ENCODE data around the gene SPDYE6. TPM values are rescaled to one million over a fixed set of nuclear protein-coding genes. Genes with fewer than 3 reads are reported as not detected.
"Not testable (repeated sequence)": the region's sequence is repeated elsewhere in the genome, so short reads cannot be mapped to it uniquely, and the experiment has no call there.

Gene SPDYE6
- total RNA-seq, 1 donor from 2014 or later: not detected

DNA sequence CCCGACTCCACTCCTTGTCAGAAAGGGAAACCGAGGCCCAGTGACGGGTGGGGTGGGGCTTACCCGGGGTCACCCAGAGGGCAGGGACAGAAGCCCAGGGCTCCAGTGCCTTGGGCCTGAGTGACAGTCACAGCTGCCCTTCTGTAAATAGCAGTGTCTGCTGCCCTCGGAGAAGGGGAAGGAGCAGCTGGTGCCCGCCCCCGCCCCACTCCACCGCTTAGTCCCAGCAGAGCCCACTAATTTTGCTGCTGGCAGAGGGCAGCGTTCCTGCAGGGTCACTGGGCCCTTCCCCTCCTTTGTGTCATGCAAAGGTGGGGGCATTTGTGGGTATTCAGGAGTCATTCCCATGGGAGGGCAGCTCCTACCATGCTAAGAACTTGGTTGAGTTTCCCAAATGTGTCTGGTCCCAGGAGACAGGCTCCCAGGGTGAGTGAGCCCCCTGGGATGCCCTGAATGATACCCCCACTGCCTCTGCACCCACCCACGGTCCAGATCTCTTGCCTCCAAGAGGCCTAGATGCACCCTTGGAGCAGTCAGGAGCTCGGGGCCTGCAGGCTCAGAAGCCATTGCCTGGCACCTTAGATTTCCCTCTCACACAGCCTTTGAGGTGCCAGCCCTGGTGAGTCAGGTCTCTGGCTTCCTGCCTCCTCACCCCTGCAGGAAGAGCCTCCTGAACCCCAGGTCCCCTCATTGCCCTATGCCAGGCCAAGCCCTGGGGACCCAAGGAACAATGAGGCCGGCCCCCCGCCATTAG is 52.4 kb downstream of the SPDYE6 start:
- Histone ChIP-seq H3K9ac (ENCODE audit: low read depth in 1 of 3, low read length in 3 of 3) (peak overlapping the region; percentile 77 to 81 (median 81)), H3K4me3 (ENCODE audit: low read length in 3 of 3) (peak overlapping the region; percentile 6 to 48 (median 14)), H3K27me3 (ENCODE audit: control insufficient read depth in 3 of 3, insufficient read depth in 3 of 3, low read length in 3 of 3) (no peaks in the 10 kb centered on the region), H3K9me3 (ENCODE audit: control insufficient read depth in 3 of 3, low read length in 3 of 3) (no peaks in the 10 kb centered on the region), H3K27ac (ENCODE audit: low read depth, low read length) (peak overlapping the region; percentile 97), H3K36me3 (ENCODE audit: control insufficient read depth in 3 of 3, insufficient read depth in 3 of 3, low read length in 3 of 3) (peaks cover 5 to 9% (median 7%) of the 10 kb centered on the region in 3 donors), H3K4me1 (ENCODE audit: control insufficient read depth in 3 of 3, insufficient read depth in 3 of 3, low read length in 3 of 3) (peaks cover 45 to 78% (median 66%) of the 10 kb centered on the region in 3 donors)

DNA sequence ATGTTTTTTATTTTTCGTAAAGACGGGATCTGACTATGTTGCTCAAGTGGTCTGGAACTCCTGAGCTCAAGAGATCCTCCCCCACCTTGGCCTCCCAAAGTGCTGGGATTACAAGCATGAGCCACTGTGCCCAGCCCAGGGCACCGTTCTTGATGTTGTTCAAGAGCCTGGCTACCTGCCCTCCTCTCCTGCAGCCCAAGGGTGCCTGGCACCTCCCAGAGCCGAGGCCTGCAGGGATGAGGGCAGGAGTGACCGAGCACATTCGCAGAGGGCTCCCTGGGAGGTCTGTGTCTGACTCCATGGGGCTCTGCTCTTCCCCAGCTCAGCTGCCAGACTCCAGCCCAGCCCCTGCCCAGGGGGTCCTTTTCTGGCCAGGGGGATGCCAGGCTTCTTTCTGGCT is 54.2 kb downstream of the SPDYE6 start:
- Histone ChIP-seq H3K27me3 (ENCODE audit: control insufficient read depth in 3 of 3, insufficient read depth in 3 of 3, low read length in 3 of 3) (no peaks in the 10 kb centered on the region), H3K36me3 (ENCODE audit: control insufficient read depth in 3 of 3, insufficient read depth in 3 of 3, low read length in 3 of 3) (no peaks in the 10 kb centered on the region), H3K4me3 (ENCODE audit: low read length in 3 of 3) (peak overlapping the region in 2 of 3 donors; percentile 68 to 72), H3K27ac (ENCODE audit: low read depth, low read length) (peak overlapping the region; percentile 97), H3K9ac (ENCODE audit: low read depth in 1 of 3, low read length in 3 of 3) (peak overlapping the region; percentile 43 to 83 (median 74)), H3K4me1 (ENCODE audit: control insufficient read depth in 3 of 3, insufficient read depth in 3 of 3, low read length in 3 of 3) (peaks cover 43 to 70% (median 67%) of the 10 kb centered on the region in 3 donors), H3K9me3 (ENCODE audit: control insufficient read depth in 3 of 3, low read length in 3 of 3) (no peaks in the 10 kb centered on the region)

DNA sequence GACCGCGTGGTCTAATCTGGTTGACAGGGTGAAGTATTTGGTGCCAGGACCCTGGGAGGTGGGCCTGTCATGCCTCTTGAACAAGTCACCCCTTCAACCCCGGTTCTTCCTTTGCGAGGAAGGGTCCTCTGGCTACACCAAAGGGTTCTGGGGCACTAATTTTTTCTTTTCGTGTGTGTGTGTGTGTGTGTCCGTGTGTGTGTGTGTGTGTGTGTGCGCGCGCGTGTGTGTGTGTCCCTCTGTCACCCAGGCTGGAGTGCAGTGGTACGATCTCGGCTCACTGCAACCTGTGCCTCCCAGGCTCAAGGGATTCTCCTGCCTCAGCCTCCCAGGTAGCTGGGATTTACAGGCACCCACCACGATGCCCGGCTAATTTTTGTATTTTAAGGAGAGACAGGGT is 54.9 kb downstream of the SPDYE6 start:
- not testable (repeated sequence) for H3K9me3 ChIP-seq (ENCODE audit: control insufficient read depth in 3 of 3, low read length in 3 of 3); H3K36me3 ChIP-seq (ENCODE audit: control insufficient read depth in 3 of 3, insufficient read depth in 3 of 3, low read length in 3 of 3); H3K27me3 ChIP-seq (ENCODE audit: control insufficient read depth in 3 of 3, insufficient read depth in 3 of 3, low read length in 3 of 3)
- H3K4me3 ChIP-seq (ENCODE audit: low read length in 3 of 3): peak overlapping the region; percentile 41 to 72 (median 68)
- H3K9ac ChIP-seq (ENCODE audit: low read depth in 1 of 3, low read length in 3 of 3): peak overlapping the region; percentile 74 to 83 (median 80)
- peak overlapping the region; percentile 97 for H3K27ac ChIP-seq (ENCODE audit: low read depth, low read length)
- peaks cover 44 to 70% (median 65%) of the 10 kb centered on the region in 3 donors for H3K4me1 ChIP-seq (ENCODE audit: control insufficient read depth in 3 of 3, insufficient read depth in 3 of 3, low read length in 3 of 3)

GRCh38 chr7:102300643-102301221 is 55.5 kb downstream of the SPDYE6 start:
- peak overlapping the region in 2 of 3 donors; percentile 68 to 72 for H3K4me3 ChIP-seq (ENCODE audit: low read length in 3 of 3)
- peak overlapping the region; percentile 97 for H3K27ac ChIP-seq (ENCODE audit: low read depth, low read length)
- H3K4me1 ChIP-seq (ENCODE audit: control insufficient read depth in 3 of 3, insufficient read depth in 3 of 3, low read length in 3 of 3): peaks cover 48 to 71% (median 69%) of the 10 kb centered on the region in 3 donors
- H3K27me3 ChIP-seq (ENCODE audit: control insufficient read depth in 3 of 3, insufficient read depth in 3 of 3, low read length in 3 of 3): no peaks in the 10 kb centered on the region
- no peaks in the 10 kb centered on the region for H3K9me3 ChIP-seq (ENCODE audit: control insufficient read depth in 3 of 3, low read length in 3 of 3)
- peak overlapping the region in 2 of 3 donors; percentile 74 to 83 for H3K9ac ChIP-seq (ENCODE audit: low read depth in 1 of 3, low read length in 3 of 3)
- H3K36me3 ChIP-seq (ENCODE audit: control insufficient read depth in 3 of 3, insufficient read depth in 3 of 3, low read length in 3 of 3): no peaks in the 10 kb centered on the region

DNA sequence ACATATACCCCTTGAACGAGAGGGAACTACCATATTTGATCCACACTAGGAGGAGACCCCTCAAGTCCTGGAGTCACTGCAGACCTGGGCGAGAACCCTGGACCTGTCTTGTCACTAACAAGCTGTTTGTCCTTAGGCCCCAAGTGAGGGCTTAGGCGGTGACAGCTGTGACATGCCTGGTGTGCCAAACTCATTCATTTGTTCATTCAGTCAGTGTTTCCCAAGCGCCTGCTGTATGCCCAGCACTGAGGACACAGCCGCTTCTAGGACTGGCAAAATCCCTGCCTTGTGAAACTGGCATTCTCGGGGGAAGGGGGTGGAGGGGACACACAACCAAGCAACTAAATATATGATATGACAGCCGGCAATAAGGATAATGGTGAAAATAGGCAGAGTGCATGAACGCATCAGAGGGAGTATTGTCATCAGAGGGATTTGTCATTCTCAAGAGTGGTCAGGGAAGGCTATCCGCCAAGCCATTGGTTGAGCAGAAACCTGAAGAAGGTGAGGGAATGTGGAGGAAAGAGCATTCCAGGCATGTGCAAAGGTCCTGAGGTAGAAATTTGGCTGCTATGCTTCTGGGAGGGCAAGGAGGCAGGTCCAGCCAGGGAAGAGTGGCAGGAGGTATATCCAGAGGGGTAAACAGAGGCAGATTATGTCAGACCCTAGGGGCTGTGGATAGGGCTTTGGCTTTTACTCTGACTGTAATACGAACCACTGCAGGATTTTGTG is 58.6 kb downstream of the SPDYE6 start:
- no peaks in the 10 kb centered on the region for H3K36me3 ChIP-seq (ENCODE audit: control insufficient read depth in 3 of 3, insufficient read depth in 3 of 3, low read length in 3 of 3)
- H3K27ac ChIP-seq (ENCODE audit: low read depth, low read length): peak overlapping the region; percentile 84
- H3K9ac ChIP-seq (ENCODE audit: low read depth in 1 of 3, low read length in 3 of 3): no peak overlapping the region
- H3K4me3 ChIP-seq (ENCODE audit: low read length in 3 of 3): no peak overlapping the region
- H3K4me1 ChIP-seq (ENCODE audit: control insufficient read depth in 3 of 3, insufficient read depth in 3 of 3, low read length in 3 of 3): peaks cover 35 to 66% (median 62%) of the 10 kb centered on the region in 3 donors
- no peaks in the 10 kb centered on the region for H3K27me3 ChIP-seq (ENCODE audit: control insufficient read depth in 3 of 3, insufficient read depth in 3 of 3, low read length in 3 of 3)
- no peaks in the 10 kb centered on the region for H3K9me3 ChIP-seq (ENCODE audit: control insufficient read depth in 3 of 3, low read length in 3 of 3)

DNA sequence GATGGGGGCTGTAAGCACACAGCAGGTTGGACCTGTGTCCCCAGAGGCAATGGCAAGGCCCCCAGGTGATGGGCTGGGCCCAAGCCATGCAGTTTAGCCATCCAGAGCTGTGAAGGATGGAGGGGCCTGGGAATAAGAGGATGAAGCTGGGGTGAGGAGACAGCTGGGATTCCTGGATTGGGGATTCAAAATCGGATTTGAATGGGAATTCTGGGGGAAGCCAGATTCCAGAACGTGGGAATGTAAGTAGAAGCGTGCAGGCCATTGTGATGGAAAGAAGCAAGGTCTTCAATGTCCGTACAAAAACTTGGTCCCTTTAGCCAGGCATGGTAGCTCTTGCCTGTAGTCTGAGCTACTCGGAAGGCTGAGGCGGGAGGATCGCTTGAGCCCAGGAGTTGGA is 59.7 kb downstream of the SPDYE6 start:
- peak overlapping the region in 1 of 3 donors; percentile 43 for H3K4me3 ChIP-seq (ENCODE audit: low read length in 3 of 3)
- H3K27me3 ChIP-seq (ENCODE audit: control insufficient read depth in 3 of 3, insufficient read depth in 3 of 3, low read length in 3 of 3): no peaks in the 10 kb centered on the region
- H3K4me1 ChIP-seq (ENCODE audit: control insufficient read depth in 3 of 3, insufficient read depth in 3 of 3, low read length in 3 of 3): peaks cover 30 to 61% (median 53%) of the 10 kb centered on the region in 3 donors

DNA sequence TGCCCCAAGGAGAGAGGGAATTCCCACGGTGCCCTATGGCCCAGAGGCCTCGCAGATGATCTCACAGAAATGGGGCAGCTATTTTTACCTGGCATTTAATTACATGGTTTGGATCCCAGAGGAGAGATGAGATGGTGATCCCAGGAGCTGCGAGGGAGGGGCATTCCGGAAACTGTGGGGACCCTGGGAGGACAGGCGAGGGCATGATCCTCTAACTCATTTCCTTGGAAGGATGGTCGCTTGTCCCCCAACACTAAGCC is 60.1 kb downstream of the SPDYE6 start:
- H3K27ac ChIP-seq (ENCODE audit: low read depth, low read length): peak overlapping the region; percentile 84
- H3K9me3 ChIP-seq (ENCODE audit: control insufficient read depth in 3 of 3, low read length in 3 of 3): no peaks in the 10 kb centered on the region
- no peaks in the 10 kb centered on the region for H3K36me3 ChIP-seq (ENCODE audit: control insufficient read depth in 3 of 3, insufficient read depth in 3 of 3, low read length in 3 of 3)
- peak overlapping the region; percentile 30 to 63 (median 53) for H3K9ac ChIP-seq (ENCODE audit: low read depth in 1 of 3, low read length in 3 of 3)
- H3K4me3 ChIP-seq (ENCODE audit: low read length in 3 of 3): peak overlapping the region in 2 of 3 donors; percentile 43 to 45
- peaks cover 33 to 61% (median 50%) of the 10 kb centered on the region in 3 donors for H3K4me1 ChIP-seq (ENCODE audit: control insufficient read depth in 3 of 3, insufficient read depth in 3 of 3, low read length in 3 of 3)
- H3K27me3 ChIP-seq (ENCODE audit: control insufficient read depth in 3 of 3, insufficient read depth in 3 of 3, low read length in 3 of 3): no peaks in the 10 kb centered on the region

More for the DNA sequence above, 59.7 kb downstream of the SPDYE6 start:
- Histone ChIP-seq H3K9me3 (ENCODE audit: control insufficient read depth in 3 of 3, low read length in 3 of 3) (no peaks in the 10 kb centered on the region), H3K36me3 (ENCODE audit: control insufficient read depth in 3 of 3, insufficient read depth in 3 of 3, low read length in 3 of 3) (no peaks in the 10 kb centered on the region), H3K9ac (ENCODE audit: low read depth in 1 of 3, low read length in 3 of 3) (peak overlapping the region; percentile 27 to 63 (median 53)), H3K27ac (ENCODE audit: low read depth, low read length) (peak overlapping the region; percentile 84)

Small RNA genes lying within 50 kb of the gene (small RNA-seq; reads per million reads assigned to genes)
- gene AC091390.4 (not detected), gene MIR548O (not detected), gene RF00019 (not detected)

Other genes starting within 250 kb of the SPDYE6 start
- gene SH2B2, start 69.6 kb downstream of the SPDYE6 start, total RNA-seq: 5.7 TPM
- gene PRKRIP1, start 39.9 kb upstream of the SPDYE6 start, total RNA-seq: 9.4 TPM
- 3.1 TPM for gene ORAI2, start 77.1 kb upstream of the SPDYE6 start, total RNA-seq
- gene ALKBH4, start 108.4 kb upstream of the SPDYE6 start, total RNA-seq: 10.4 TPM
- gene LRWD1, start 108.5 kb upstream of the SPDYE6 start, total RNA-seq: 12.5 TPM
- 19.8 TPM for gene POLR2J, start 122.5 kb upstream of the SPDYE6 start, total RNA-seq
- 2.6 TPM for gene RASA4B, start 161.3 kb upstream of the SPDYE6 start, total RNA-seq
- gene UPK3BL2, start 187.3 kb upstream of the SPDYE6 start, total RNA-seq: 2.6 TPM
- not detected for gene SPDYE2, start 194.8 kb upstream of the SPDYE6 start, total RNA-seq
- 20.4 TPM for gene POLR2J3, start 216.1 kb upstream of the SPDYE6 start, total RNA-seq

Measured in skeletal muscle tissue (tissue), 5 donors.